GM10248 (cell line): ENCODE measurements around the gene MACF1.
A peak's percentile ranks its signal among the peaks of the same experiment; 100 is the strongest.

Source experiments
- CTCF ChIA-PET: fragments of 300-600 bp; sonication (Branson Sonifier 250); formaldehyde crosslinking; extraction: SDS; loops from one replicate; lab custom pipeline; 2021; ENCODE audit warnings: antibody characterized with exemption; lab: Yijun Ruan, JAX
- POLR2A ChIA-PET: fragments of 350-650 bp; sonication (Branson Sonifier 250); formaldehyde crosslinking; extraction: SDS; loops from one replicate; lab custom pipeline; 2020; ENCODE audit warnings: antibody characterized with exemption; lab: Yijun Ruan, JAX
- DNase-seq: peaks from one replicate; pipeline ENCODE4 v3.0.0; 2012; ENCODE audit errors: extremely low spot score
- TF ChIP-seq, protein P1 (sequence below): IDR thresholded peaks from 2 replicates; pipeline ENCODE4 v1.5.1; 2012; ENCODE audit warnings: mild to moderate bottlenecking, low read depth; ENCODE audit errors: extremely low read depth, missing control alignments, control extremely low read depth

The MACF1 gene

DNA sequence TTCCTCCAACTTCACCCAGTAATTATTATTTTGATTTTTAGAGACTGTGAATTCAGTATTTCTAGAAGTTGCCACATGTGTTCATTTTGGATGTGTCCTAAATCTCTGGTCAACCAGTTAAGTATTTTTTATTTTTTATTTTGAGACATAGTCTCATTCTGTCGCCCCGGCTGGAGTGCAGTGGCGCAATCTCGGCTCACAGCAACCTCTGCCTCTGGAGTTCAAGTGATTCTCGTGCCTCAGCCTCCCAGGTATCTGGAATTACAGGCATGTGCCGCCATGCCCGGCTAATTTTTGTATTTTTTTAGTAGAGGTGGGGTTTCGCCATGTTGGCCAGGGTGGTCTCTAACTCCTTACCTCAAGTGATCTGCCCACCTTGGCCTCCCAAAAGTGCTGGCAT lies 8.0 kb downstream of the MACF1 start:
- POLR2A ChIA-PET, result no interaction called here

DNA sequence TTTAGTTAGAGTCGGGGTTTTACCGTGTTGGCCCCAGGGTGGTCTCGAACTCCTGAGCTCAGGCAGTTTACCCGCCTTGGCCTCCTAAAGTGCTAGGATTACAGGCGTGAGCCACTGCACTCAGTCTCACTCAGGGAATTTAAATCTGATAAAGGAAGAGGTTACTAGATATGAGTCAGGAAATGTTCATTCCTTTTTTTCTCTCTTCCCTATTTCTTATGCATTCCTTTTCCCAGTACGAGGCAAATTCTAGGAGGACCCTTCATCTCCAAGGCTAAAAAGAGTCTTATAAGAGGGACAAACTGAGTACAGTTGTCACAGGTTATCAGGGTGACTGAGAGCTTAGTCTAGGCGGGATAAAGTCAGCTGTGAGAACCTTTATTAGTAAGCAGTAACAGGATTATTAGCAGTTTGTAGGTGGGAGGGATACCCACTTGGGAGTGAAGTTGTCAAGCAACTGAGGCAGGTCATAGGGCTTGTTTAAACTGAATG lies 9.1 kb downstream of the MACF1 start:
- no peak for DNase-seq
- TF ChIP-seq, protein P1, sequence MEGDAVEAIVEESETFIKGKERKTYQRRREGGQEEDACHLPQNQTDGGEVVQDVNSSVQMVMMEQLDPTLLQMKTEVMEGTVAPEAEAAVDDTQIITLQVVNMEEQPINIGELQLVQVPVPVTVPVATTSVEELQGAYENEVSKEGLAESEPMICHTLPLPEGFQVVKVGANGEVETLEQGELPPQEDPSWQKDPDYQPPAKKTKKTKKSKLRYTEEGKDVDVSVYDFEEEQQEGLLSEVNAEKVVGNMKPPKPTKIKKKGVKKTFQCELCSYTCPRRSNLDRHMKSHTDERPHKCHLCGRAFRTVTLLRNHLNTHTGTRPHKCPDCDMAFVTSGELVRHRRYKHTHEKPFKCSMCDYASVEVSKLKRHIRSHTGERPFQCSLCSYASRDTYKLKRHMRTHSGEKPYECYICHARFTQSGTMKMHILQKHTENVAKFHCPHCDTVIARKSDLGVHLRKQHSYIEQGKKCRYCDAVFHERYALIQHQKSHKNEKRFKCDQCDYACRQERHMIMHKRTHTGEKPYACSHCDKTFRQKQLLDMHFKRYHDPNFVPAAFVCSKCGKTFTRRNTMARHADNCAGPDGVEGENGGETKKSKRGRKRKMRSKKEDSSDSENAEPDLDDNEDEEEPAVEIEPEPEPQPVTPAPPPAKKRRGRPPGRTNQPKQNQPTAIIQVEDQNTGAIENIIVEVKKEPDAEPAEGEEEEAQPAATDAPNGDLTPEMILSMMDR, result no peak
- ChIA-PET CTCF (interaction anchor here (1.0 to 27.8 kb wide), 6 partner anchors 8 to 48 kb away, joined by 3 to 344 read pairs (median 9); partner anchors contain the start of gene MACF1), POLR2A (no interaction called here)

More for the DNA sequence above, 8.0 kb downstream of the MACF1 start:
- no peak for DNase-seq
- TF ChIP-seq, protein P1, result no peak
- CTCF ChIA-PET, result interaction anchor here (1.0 to 27.8 kb wide), 2 partner anchors 23 to 49 kb away, joined by 3 to 344 read pairs; no protein-coding TSS in a partner anchor

DNA sequence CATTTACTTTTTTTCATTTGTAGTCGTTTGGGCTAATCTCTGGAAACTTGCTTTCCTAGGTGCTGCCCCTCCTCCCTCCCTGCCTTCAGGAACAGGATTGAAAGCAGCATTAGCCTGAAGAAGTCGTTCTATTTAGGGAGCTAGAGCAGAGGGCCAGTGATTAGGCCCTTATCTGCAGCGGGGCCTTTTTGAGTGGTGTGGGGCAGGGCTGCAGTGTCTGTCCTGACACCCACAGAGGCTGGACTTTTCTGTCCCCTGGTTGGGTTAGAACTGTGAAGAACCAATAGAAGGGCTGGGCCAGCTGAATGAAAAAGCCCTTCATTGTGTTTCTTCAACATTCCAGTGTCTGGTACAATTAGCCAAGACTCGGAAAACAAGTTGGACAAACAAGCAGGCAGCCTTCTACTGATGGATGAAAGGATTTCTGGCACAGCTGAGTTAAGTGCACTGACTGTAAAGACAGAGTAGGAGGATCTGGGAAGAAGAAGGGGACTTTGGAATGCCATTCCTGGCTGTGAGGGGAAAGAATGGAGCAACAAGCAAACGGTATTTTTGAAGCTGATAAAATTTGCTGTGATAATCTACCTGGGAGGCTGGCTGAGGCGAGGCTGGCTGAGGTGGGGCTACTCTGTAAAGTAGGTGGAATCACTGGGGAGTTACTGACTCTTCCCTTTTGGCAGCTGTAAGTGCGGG lies 9.7 kb downstream of the MACF1 start:
- DNase-seq, result no peak
- TF ChIP-seq, protein P1, result no peak
- POLR2A ChIA-PET, result interaction anchor here (1.5 kb wide), 1 partner anchor 9 kb away, joined by 5 read pairs; the partner anchor contains the start of gene MACF1
- CTCF ChIA-PET, result interaction anchor here (1.6 to 27.8 kb wide), 7 partner anchors 8 to 116 kb away, joined by 5 to 344 read pairs (median 9); partner anchors contain the start of gene MACF1

DNA sequence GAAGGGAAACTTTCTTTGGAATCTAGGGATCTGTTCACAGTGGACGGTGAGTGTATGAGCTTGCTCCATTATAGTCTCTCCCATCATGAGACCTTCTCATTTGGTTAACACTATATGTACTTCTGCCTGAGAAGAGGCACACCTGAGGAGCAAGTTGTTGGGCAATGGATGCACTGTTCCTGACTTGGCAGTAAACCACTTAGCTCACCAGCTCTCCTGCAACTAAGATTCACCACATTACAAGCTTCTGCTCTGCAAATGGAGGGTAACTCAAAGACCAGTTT lies 10.2 kb downstream of the MACF1 start:
- DNase-seq, result no peak
- TF ChIP-seq, protein P1, result no peak
- ChIA-PET POLR2A (interaction anchor here (0.7 to 1.5 kb wide), 2 partner anchors 10 to 20 kb away, joined by 5 read pairs; partner anchors contain the start of gene MACF1), CTCF (interaction anchor here (1.1 to 27.8 kb wide), 9 partner anchors 9 to 117 kb away, joined by 3 to 344 read pairs (median 7); partner anchors contain the start of gene MACF1)

DNA sequence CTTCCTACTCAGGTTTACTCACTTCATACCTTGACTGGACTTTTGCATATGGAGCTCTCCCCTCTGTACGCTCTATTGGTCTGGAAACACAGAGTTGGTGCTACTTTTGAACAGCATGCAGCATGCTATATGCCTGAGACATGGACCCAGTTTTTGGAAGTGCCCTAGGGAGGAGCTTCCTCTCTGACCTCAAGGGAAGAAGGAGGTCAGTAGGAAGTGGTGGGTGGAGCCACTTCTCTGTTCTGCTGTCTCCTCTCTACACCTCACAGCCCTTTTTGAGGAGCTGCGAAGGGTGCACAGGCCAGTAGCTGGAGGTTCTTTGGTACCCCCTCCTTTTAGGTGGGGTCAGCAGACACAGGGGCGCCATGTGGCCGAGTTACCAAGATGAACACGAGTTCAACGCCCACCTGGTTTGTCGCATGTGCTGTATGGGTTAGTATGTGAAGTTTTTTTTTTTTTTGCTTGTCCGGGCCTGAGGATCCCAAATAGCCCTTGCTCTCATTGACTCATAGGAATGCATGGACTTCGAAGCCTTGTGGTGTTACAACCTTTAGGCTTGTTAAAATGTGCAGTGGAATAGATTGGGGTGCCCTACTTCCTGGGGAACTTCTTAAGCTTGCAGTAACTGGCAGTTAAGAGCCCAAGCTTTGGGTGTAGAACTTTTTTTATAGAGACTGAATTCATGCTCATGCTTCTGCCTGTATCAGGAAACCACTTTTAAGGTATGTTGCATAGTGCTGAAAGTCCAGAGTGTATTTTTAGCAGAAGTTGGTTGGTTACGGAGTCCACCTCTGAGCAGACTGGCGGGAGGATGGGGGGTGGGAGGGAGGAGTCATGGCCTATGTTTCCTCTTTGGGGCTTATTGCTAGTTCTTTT lies 10.7 kb downstream of the MACF1 start:
- DNase-seq, result peak; percentile 78
- ChIA-PET CTCF (interaction anchor here (1.0 to 27.8 kb wide), 10 partner anchors 8 to 117 kb away, joined by 3 to 344 read pairs (median 6); partner anchors contain the start of gene MACF1), POLR2A (interaction anchor here (0.5 to 1.5 kb wide), 3 partner anchors 10 to 523 kb away, joined by 3 to 5 read pairs (median 5); partner anchors contain the start of gene MACF1)
- TF ChIP-seq, protein P1, result no peak

DNA sequence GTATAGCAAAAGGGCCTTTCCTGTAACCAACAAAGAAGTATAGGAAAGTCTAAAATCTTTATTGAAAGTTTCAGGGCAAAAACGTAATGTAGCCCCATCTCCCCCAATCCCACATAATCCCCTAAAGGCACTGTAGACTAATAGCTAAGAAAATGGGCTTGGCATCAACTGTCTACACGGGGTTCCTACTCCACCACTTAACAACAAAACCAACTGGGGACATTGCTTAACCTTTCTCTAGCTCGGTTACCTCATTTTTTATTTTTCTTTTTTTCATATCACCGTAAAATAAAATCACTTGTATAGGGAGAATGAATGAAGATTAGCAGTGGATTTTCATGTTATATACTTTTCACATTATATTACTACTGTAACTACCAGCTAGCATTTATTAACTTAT lies 12.3 kb downstream of the MACF1 start:
- ChIA-PET POLR2A (interaction anchor here (0.7 kb wide), 1 partner anchor 51 kb away, joined by 3 read pairs; no protein-coding TSS in a partner anchor), CTCF (interaction anchor here (1.0 to 27.8 kb wide), 5 partner anchors 10 to 119 kb away, joined by 4 to 344 read pairs (median 5); partner anchors contain the start of gene MACF1)
- TF ChIP-seq, protein P1, result no peak
- no peak for DNase-seq
